OCI-M1 (cell line): Measurements from ENCODE around the gene EIF4G3.
A peak's percentile ranks its signal among the peaks of the same experiment; 100 is the strongest.
"Not testable (repeated sequence)": the region's sequence is repeated elsewhere in the genome, so short reads cannot be mapped to it uniquely, and the experiment has no call there.

Source experiments
- DNase-seq: peaks from one replicate; lab custom pipeline; 2025; lab: John Stamatoyannopoulos, UW

The EIF4G3 gene

GRCh38 chr1:21106238-21106637, 70.5 kb downstream of the EIF4G3 start:
- no peak for DNase-seq

DNA sequence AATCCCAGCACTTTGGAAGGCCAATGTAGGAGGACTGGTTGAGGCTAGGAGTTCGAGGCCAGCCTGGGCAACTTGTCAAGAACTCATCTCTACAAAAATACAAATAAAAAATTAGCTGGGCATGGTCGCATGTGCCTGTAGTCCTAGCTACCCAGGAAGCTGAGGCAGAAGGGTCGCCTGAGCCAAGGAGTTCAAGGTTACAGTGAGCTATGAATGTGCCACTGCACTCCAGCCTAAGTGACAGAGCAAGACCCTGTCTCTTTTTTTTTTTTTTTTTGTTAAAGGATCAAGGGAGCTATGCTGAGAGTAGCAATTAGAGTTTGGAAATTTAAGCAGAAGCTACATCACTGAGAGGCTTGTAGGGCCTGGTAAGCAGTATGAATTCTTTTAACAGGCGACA, 70.9 kb downstream of the EIF4G3 start:
- DNase-seq, result no peak

DNA sequence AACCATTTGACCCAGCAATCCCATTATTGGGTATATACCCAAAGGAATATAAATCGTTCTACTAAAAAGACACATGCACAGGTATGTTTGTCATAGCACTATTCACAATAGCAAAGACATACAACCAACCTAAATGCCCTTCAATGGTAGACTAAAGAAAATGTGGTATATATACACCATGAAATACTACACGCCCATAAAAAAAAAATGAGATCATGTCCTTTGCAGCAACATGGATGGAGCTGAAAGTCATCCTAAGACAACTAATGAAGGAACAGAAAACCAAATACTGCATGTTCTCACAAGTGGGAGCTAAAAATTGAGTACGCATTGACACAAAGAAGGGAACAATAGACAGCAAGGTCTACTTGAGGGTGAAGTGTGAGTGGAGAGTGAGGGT, 72.0 kb downstream of the EIF4G3 start:
- no peak for DNase-seq

- peak; percentile 39 for DNase-seq
Measured at GRCh38 chr1:21100481-21100921, 76.2 kb downstream of the EIF4G3 start.

GRCh38 chr1:21099869-21100131, 76.9 kb downstream of the EIF4G3 start:
- no peak for DNase-seq

DNA sequence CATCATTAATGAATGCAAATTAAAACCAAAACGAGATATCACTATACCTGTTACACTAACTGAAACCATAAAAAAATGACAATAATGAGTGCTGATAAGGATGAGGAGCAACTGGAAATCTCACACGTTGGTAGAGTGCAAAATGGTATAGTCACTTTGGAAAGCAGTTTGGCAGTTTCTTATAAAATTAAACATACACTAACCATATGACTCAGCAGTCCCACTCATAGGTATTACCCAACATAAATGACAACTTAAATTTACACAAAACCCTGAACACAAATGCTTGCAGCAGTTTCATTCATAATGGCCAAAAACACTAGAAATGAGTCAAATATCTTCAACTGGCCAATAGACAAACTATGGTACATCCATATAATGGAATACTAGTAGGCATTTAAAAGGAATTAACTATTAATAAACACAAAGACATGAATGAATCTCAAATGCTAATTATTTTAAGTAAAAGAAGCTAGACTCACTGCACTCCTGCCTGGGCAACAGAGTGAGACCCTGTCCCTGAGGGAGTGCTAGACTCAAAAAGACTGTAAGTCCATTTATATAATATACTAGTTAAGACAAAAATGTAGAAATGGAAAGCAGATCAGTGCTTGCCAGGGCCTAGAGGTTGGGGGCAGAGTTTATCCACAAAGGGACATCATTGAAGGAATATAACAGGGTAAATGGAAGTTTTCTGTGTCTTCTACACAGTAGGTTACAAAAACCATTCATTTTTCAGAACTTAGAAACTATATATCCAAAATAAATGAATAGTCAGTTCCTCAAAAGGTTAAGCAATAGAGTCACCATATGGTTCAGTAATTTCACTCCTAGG, 77.4 kb downstream of the EIF4G3 start:
- peak; percentile 37 for DNase-seq

- DNase-seq, result no peak
Measured at GRCh38 chr1:21098186-21098915, 78.3 kb downstream of the EIF4G3 start.

- DNase-seq, result no peak
Measured at GRCh38 chr1:21097729-21098128, 79.0 kb downstream of the EIF4G3 start.

GRCh38 chr1:21095976-21096375, 80.7 kb downstream of the EIF4G3 start:
- no peak for DNase-seq

DNA sequence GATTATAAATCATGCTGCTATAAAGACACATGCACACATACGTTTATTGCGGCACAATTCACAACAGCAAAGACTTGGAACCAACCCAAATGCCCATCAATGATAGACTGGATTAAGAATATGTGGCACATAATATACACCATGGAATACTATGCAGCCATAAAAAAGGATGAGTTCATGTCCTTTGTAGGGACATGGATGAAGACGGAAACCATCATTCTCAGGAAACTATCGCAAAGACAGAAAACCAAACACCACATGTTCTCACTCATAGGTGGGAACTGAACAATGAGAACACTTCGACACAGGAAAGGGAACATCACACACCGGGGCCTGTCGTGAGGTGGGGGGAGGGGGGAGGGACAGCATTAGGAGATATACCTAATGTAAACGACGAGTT, 82.4 kb downstream of the EIF4G3 start:
- DNase-seq, result not testable (repeated sequence)

GRCh38 chr1:21093271-21093958, 83.3 kb downstream of the EIF4G3 start:
- not testable (repeated sequence) for DNase-seq

DNA sequence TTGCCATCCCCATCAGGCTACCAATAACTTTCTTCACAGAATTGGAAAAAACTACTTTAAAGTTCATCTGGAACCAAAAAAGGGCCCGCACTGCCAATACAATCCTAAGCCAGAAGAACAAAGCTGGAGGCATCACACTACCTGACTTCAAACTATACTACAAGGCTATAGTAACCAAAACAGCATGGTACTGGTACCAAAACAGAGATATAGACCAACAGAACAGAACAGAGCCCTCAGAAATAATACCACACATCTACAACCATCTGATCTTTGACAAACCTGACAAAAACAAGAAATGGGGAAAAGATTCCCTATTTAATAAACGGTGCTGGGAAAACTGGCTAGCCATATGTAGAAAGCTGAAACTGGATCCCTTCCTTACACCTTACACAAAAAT, 84.2 kb downstream of the EIF4G3 start:
- DNase-seq, result not testable (repeated sequence)

GRCh38 chr1:21091053-21091690, 85.5 kb downstream of the EIF4G3 start:
- not testable (repeated sequence) for DNase-seq

GRCh38 chr1:21090463-21090862, 86.2 kb downstream of the EIF4G3 start:
- no peak for DNase-seq

DNA sequence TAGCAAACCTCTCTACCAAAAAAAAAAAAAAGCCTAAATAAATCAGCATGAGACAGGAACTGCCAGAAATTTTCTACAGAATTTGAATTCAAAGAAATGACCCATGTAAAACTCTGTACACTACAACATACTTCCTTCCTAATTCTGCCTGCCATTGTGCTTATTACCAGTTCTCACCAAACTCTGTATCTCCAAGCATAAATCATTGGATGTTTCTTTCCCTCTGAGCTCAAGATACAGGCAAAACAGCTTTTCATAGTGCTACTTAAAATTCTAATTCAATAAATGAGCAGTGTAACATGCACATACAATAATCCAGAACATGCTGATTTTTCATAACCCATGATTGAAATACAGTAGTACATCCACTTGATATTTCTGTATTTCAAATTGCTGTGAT, 87.0 kb downstream of the EIF4G3 start:
- no peak for DNase-seq

GRCh38 chr1:21089299-21089698, 87.4 kb downstream of the EIF4G3 start:
- no peak for DNase-seq

DNA sequence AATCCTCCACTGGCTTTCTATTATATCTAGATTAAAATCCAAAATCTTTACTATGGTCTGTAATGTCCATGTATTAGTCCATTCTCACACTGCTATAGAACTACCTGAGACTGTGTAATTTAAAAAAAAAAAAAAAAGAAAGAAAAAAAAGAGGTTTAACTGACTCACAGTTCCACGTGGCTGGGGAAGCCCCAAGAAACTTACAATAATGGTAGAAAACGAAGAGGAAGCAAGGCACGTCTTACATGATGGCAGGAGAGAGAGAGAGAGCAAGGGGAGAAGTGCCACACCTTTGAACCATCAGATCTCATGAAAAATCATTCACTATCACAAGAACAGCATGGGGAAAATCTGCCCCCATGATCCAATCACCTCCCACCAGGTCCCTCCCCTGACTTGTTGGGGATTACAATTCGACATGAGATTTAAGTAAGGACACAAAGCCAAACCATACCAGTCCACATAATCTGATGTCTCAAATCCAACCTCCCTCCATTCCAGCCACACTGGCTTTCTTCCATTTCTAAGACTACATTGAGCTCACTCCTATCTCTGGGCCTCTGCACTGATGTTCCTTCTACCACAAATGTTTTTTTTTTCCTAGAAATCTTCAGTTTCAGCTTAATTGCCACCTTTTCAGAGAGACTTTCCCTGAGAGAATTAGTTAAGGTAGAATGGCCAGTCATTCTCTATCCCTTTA, 92.4 kb downstream of the EIF4G3 start:
- peak; percentile 12 for DNase-seq

- no peak for DNase-seq
Measured at GRCh38 chr1:21082073-21082472, 94.6 kb downstream of the EIF4G3 start.

GRCh38 chr1:21077085-21077484, 99.6 kb downstream of the EIF4G3 start:
- peak; percentile 17 for DNase-seq

DNA sequence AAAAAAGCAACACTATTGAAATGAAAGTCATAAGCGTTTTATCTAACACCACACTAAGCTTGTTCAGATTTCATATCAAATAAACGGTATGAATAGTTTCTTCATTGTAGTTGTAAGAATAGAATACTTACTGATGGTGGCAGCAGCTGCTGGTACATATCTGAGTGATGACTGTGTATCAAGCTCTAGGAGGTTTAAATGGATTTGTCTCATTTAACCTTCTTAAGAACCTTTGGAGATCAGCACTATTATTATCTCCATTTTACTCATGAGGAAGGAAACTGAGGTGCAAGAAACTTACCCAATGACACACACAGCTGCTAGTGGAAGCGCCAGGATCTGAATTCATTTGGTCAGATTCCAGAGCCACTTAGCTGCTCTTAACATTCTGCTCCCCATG, 104.0 kb downstream of the EIF4G3 start:
- DNase-seq, result no peak

GRCh38 chr1:21069549-21069948, 107.1 kb downstream of the EIF4G3 start:
- no peak for DNase-seq

GRCh38 chr1:21068937-21069336, 107.8 kb downstream of the EIF4G3 start:
- peak; percentile 9 for DNase-seq
